GM18870 (cell line): ENCODE data around the gene SIAH3.
"Not testable (repeated sequence)": the region's sequence is repeated elsewhere in the genome, so short reads cannot be mapped to it uniquely, and the experiment has no call there.

Source experiments
- ATAC-seq: cut with Tn5 transposase; IDR thresholded peaks from one replicate; pipeline ENCODE4 v1.9.1; 2021; ENCODE audit warnings: moderate library complexity; ENCODE audit not compliant: unreplicated experiment

SIAH3 gene, protein sequence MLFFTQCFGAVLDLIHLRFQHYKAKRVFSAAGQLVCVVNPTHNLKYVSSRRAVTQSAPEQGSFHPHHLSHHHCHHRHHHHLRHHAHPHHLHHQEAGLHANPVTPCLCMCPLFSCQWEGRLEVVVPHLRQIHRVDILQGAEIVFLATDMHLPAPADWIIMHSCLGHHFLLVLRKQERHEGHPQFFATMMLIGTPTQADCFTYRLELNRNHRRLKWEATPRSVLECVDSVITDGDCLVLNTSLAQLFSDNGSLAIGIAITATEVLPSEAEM

DNA sequence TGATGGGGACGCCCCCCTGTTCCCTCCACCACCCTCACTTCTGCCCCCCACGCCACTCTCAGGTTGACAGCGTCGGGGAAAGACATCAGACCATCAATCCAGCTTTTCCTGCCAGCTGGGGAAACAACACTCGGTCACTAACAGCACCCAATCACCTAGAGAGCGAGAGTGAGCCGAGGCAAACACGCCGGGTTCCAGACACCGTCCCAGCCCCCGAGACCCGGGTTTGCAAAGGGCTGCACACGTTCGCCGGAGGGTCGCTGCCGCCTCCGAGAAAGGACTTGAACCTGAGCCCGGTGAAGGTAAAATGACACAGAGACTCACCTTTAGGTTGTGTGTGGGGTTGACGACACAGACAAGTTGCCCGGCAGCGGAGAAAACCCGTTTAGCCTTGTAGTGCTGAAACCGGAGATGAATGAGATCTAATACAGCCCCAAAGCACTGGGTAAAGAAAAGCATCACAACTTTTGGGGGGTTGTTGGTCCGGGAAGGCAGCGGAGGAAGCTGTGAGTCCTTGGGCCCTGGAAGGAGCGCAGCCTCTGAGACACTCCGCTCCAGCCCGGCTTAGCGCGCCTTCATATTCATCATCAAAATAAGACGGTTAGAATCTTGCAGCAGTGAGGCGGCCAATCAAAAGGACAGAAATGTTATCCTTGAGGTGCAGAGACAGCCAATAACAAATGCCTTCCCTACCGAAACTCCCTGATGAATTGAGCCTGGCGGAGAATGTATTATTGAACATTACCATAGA lies at the start of gene SIAH3:
TSS of gene SIAH3 (minus strand) at position 583 of the 751 bp plus-strand sequence. CDS start at position 459, 124 bp downstream.
- no peak for ATAC-seq

DNA sequence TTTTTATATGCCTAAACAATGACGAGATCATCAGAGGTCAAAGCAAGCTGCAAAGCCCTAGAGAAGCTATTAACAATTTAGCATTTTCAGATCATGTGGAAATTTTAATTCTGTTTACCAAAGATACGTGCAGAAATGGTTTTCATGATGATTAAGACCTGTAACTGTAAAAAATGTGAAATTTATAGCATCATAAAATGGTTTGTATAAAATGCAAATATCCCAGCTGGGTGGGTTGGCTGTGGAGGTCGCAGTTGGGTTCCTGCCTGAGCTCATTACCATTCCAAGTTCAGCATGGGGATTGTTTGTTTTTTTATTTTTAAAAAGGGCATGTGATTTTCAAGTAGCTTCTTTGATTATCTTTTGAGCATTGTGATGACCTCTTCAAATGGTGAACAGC lies 47.9 kb upstream of the SIAH3 start:
- no peak for ATAC-seq

DNA sequence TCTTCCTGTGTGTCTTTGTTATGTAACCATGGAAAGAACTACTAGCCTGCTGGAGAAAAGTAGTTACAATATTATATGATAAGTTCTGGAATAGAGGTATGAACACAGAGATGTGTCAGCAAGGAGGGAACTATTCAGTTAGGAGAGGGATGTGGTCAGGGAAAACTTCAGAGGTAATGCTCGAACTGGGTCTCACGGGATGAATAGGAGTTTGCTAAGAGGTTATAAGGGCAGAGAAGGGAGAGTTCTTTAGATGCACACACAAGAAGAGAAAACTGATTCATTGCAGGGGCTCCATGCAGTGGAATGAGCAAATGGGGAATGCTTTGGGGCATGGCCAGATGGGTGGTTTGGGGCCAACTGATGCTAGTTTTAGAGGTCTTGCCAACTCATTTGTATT lies 46.0 kb upstream of the SIAH3 start:
- ATAC-seq: no peak

DNA sequence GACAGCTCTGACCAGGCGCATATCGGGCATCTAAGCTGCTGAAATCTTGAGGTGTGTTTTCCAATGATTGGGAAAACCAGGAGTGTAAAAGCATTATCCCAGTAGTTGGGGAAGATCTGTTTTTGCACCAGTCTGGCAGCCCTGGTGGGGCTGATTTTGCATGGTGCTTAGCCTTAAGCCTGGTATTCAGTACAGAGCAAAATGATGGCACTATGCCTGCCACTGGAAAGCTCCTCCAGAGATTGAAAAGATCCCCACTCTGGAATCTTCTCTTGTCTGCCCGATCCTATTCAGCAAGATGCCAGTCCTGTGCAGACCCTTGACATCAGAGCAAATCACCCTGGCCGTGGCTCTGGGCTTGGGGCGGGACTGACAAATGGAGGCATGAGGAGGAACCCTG lies 44.7 kb upstream of the SIAH3 start:
- no peak for ATAC-seq

DNA sequence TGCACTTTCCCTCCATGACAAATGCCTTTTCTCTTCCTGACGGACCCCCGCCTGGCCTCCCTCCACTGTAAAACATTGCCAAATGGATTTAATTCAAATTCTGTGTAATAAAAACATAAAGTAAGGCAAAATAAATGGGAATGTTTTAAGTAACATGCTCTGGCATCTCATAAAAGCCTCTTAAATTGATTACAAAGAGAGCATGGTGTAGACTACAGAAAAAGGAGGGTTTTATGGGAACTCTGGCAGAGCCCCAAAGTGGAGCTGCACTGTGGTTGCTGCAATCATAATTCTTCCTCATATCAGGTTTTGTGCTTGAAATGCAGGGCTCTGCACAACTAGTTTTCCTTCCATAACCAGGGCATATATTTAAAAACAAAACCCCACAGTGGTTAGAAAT lies 44.3 kb upstream of the SIAH3 start:
- no peak for ATAC-seq

GRCh38 chr13:45892513-45892912 lies 41.0 kb upstream of the SIAH3 start:
- no peak for ATAC-seq

- no peak for ATAC-seq
Measured at GRCh38 chr13:45889590-45890243, 38.2 kb upstream of the SIAH3 start.

DNA sequence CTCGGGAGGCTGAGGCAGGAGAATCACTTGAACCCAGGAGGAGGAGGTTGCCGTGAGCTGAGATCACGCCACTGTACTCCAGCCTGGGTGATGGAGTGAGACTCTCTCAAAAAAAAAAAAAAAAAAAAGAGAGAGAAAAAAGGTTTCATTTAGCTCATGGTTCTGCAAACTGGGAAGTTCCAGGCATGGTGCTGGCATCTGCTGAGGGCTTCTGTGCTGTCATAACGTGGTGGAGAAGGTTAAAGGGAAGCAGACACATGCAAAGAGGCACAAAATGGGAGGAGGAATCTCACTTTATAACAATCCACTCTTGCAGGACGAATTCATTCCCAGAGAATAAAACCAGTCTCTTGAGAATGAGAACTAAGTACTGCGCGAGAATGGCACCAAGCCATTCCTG lies 34.9 kb upstream of the SIAH3 start:
- ATAC-seq: no peak

- ATAC-seq: no peak
Measured at GRCh38 chr13:45885194-45885593, 33.6 kb upstream of the SIAH3 start.

DNA sequence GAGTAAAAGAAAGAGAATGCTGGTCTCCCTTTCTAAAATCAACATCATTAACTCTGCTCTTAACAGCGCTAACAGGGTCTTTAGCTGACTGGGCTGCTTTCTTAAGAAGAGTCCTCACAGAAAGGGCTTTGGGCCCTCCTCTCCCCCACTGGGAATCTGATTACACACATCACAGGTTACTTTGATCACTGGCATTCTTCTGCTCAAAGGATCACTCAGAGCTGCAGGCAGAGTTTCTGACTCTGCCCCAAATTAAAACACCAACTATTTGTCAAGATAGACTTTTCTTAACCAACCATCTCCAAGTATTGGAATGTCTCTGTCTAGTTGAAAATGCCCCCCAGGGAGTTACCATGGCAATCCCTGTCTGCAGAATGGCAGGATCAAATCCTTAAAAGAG lies 31.1 kb upstream of the SIAH3 start:
- ATAC-seq: no peak

DNA sequence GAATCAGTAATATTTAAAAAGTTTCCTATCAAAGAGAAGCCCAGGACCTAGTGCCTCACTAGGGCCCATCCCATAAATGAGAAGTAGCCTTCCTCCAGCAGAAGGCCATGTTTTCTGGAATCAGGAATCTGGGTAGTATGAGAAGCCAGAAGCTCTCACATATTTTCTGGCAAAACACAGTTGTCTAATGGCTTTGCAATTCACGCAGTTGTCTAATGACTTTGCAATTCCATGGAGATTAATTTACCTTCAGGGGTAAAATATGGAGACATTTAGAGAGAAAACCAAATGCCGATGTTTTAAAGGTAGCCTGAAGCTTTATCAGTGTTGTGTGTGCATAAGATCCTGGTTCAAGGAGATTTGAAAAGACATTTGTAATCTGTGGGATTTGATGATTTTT lies 29.8 kb upstream of the SIAH3 start:
- ATAC-seq: no peak

- ATAC-seq: no peak
Measured at GRCh38 chr13:45880242-45880641, 28.7 kb upstream of the SIAH3 start.

- ATAC-seq: no peak
Measured at GRCh38 chr13:45879666-45880065, 28.1 kb upstream of the SIAH3 start.

DNA sequence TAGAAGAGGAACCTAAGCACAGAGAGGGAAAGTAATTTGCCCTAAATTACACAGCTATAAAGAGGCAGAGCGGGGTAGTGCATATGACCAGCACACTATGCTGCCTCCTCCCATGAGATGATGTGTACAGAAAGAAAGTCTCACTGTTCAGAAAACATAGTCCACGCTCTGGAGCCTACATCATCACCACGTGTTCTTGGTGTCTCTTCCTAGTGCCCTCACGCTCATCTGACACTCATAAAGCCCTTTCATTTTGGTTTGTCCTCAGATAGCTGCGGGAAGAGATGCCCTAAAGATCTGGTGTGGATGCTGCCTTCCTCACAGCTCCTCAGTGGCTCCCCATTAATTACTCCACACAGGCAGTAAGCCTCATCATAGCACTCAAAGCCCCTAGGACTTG lies 27.4 kb upstream of the SIAH3 start:
- ATAC-seq: no peak

GRCh38 chr13:45876781-45877180 lies 25.2 kb upstream of the SIAH3 start:
- no peak for ATAC-seq

DNA sequence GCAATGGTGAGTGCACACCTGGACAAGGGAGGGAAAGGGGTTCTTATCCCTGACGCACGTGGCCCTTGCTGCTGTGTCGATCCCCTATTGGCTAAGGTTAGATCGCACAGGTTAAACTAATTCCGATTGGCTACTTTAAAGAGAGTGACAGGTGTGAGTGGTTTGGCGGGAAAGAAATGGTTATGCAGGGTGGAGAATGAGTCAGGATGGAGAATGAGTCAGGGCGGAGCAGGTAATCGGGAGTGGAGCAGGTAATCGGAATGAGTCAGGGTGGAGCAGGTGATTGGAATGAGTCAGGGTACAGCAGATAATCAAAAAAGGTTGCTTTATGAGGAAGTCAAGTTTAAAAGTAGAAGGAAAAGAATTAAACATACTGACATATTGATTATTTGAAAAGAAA lies 24.4 kb upstream of the SIAH3 start:
- no peak for ATAC-seq

GRCh38 chr13:45873491-45874325 lies 22.2 kb upstream of the SIAH3 start:
- no peak for ATAC-seq

DNA sequence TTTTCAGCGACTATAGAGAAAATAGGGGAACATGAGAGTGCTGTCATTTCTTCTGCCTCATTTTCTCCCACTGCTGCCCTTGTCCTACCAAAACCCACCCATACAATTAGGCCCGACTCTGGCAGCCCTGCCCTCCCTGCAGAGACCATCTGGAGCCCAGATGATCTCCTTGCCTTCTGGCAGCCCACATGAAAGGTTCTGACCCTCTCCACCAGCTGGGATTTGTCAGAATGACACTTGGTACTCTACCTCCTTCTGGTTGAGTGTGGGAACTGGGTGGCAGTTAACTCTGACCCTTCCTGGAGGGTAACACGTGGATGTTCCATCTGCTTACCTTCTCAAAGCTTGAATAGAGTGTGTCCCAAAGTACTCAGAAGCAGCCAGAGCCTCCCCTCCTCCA lies 21.0 kb upstream of the SIAH3 start:
- ATAC-seq: no peak

DNA sequence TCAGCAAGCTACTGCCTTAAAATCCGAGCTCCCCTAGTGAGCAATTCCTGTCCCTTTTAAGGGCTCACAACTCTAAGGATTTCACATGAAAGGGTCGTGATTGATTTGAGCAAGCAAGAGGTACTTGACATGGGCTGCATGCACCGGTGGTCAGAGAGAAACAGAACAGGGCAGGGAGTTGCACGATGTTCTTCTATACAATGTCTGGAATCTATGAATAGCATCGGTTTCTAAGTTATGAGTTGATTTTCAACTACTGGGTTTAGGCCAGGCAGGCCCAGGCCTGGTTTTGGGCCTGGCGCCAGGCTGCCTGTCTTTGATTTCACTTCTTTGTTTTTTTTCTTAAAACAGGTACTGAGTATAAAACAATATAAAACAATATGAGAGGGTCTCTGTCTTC lies 19.6 kb upstream of the SIAH3 start:
- not testable (repeated sequence) for ATAC-seq

DNA sequence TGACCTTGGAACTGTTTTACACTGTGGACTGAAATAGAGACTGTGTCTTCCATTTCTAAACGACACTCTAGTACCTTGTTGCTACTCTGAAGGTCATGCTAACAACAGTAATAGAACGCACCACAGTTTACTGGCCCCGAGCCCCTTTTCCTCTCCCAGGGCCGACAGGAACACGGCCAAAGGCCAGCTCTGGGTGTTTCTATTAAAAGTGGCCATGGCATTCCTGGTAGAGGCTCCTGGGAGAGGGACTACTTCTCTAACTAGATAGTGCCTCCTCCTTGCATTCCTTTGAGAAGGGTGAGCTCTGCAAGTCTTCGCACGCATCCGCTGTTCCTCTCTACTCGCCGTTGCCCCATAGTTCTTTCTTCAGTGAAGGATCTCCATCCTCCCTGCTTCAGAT lies 18.7 kb upstream of the SIAH3 start:
- ATAC-seq: no peak

DNA sequence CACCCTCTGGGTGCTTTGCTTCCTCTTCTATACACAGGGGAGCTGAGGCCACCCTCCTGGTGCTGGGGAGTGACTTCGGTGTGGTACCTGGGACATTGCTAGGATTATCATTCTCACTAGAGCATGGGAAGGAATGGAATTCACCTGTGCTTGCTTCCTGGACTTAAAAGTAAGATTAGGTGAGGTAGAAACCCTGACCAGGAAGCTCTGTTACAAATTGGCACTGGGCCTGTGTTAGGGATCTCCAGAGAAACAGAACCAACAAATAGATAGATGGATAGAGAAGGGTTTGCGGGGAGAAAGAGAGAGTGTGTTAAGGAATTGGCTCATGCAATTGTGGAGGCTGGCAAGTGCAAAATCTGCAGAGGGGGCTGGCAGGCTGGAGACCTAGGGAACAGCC lies 13.9 kb upstream of the SIAH3 start:
- no peak for ATAC-seq
